ENCODE measurements around the gene CHRNB1. TPM values are rescaled to one million over a fixed set of nuclear protein-coding genes. Genes with fewer than 3 reads are reported as not detected.

Gene CHRNB1
- total and polyA plus RNA-seq, 10 donors: 7.3 to 12.9 (median 11.3) TPM

DNA sequence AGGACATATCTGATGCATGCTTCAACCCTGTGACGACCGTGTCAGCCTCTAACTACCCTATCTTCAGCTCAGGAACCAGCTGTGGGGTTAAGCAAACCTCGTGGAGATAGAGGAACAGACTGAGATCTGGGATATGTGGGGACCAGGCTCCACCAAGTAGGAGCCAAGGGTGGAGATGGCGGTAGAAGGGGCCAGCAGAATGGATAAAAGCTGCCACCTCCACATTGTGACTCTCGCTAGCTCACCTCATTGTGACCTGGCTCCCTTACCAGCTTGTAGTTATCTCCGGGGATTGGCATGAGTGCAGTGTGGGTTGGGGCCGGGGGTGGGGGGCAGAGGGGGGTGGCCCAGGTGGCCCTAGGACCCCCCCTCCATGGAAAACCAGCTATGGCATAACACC is 19.5 kb upstream of the CHRNB1 start, which contains the start of gene SPEM2:
TSS of gene SPEM2 (plus strand) at position 301 of the 400 bp plus-strand sequence. CDS start at position 374, 73 bp downstream.
- H3K9me3 ChIP-seq: no peaks in the 10 kb centered on the region
- no peaks in the 10 kb centered on the region for H3K4me1 ChIP-seq
- H3K4me3 ChIP-seq: no peak within 1 kb of the TSS
- no peak for TF ChIP-seq POLR2AphosphoS5 (IDR thresholded peaks at IDR 0.05)
- no peak for TF ChIP-seq POLR2A (IDR thresholded peaks at IDR 0.05)
- TF ChIP-seq, protein P1, sequence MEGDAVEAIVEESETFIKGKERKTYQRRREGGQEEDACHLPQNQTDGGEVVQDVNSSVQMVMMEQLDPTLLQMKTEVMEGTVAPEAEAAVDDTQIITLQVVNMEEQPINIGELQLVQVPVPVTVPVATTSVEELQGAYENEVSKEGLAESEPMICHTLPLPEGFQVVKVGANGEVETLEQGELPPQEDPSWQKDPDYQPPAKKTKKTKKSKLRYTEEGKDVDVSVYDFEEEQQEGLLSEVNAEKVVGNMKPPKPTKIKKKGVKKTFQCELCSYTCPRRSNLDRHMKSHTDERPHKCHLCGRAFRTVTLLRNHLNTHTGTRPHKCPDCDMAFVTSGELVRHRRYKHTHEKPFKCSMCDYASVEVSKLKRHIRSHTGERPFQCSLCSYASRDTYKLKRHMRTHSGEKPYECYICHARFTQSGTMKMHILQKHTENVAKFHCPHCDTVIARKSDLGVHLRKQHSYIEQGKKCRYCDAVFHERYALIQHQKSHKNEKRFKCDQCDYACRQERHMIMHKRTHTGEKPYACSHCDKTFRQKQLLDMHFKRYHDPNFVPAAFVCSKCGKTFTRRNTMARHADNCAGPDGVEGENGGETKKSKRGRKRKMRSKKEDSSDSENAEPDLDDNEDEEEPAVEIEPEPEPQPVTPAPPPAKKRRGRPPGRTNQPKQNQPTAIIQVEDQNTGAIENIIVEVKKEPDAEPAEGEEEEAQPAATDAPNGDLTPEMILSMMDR (IDR thresholded peaks at IDR 0.05 in 8 of 11, conservative IDR thresholded peaks at IDR 0.05 in 3 of 11): no peak
- no peak for DNase-seq
- no peaks in the 10 kb centered on the region for H3K27me3 ChIP-seq (replicated peaks in 1 of 7)
- intact Hi-C loops (cut with DNase I; ENCODE audit: low total_unique reads): no loop called here
- no peak within 1 kb of the TSS for H3K27ac ChIP-seq
- no peaks in the 10 kb centered on the region for H3K36me3 ChIP-seq
- WGBS, 5 donors: 72 to 84% (median 82%) methylated on average over 7 of the region's 7 CpGs

- TF ChIP-seq POLR2A (IDR thresholded peaks at IDR 0.05) (no peak), POLR2AphosphoS5 (IDR thresholded peaks at IDR 0.05) (no peak)
- TF ChIP-seq, protein P1 (IDR thresholded peaks at IDR 0.05 in 8 of 11, conservative IDR thresholded peaks at IDR 0.05 in 3 of 11): no peak
- WGBS, 5 donors: 81 to 96% (median 87%) methylated on average over 4 to 8 of the region's 8 CpGs
- Histone ChIP-seq H3K4me3 (no peak overlapping the region), H3K27ac (no peak overlapping the region), H3K36me3 (no peaks in the 10 kb centered on the region), H3K4me1 (no peaks in the 10 kb centered on the region), H3K27me3 (replicated peaks in 1 of 7) (no peaks in the 10 kb centered on the region), H3K9me3 (no peaks in the 10 kb centered on the region)
- DNase-seq: no peak
- intact Hi-C loops (cut with DNase I; ENCODE audit: low total_unique reads): no loop called here
Measured at GRCh38 chr17:7425756-7426155, 19.1 kb upstream of the CHRNB1 start.

DNA sequence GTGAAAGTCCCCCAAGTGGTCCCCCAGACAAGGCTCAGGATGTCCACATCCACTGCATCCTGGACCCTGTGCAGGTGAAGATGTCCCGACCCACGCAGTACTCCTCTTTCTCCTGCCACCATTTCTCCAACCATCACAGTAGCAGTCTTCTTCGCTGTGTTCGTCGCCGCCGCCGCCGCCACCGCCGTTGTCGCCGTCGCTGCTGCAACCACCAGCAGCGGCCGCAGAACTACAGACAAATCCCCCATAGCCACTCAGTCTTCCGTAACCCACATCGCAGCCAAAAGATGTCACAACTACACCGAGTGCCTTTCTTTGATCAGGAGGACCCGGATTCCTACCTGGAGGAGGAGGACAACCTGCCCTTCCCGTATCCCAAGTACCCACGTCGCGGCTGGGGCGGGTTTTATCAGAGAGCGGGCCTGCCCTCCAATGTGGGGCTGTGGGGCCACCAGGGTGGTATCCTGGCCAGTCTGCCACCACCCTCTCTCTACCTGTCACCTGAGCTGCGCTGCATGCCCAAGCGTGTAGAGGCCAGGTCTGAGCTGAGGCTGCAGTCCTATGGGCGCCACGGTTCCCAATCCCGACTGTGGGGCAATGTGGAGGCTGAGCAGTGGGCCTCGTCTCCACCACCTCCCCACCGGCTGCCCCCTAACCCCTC is 18.5 kb upstream of the CHRNB1 start:
- TF ChIP-seq POLR2AphosphoS5 (IDR thresholded peaks at IDR 0.05): no peak
- TF ChIP-seq POLR2A (IDR thresholded peaks at IDR 0.05): no peak
- TF ChIP-seq, protein P1 (IDR thresholded peaks at IDR 0.05 in 8 of 11, conservative IDR thresholded peaks at IDR 0.05 in 3 of 11): no peak
- 94 to 97% (median 95%) methylated on average over 32 to 33 of the region's 33 CpGs for WGBS, 5 donors
- Histone ChIP-seq H3K27me3 (replicated peaks in 1 of 7) (no peaks in the 10 kb centered on the region), H3K36me3 (no peaks in the 10 kb centered on the region), H3K27ac (no peak overlapping the region), H3K4me1 (no peaks in the 10 kb centered on the region), H3K9me3 (no peaks in the 10 kb centered on the region), H3K4me3 (no peak overlapping the region)
- intact Hi-C loops (cut with DNase I; ENCODE audit: low total_unique reads): no loop called here
- no peak for DNase-seq

GRCh38 chr17:7426896-7427489 is 17.9 kb upstream of the CHRNB1 start:
- no peaks in the 10 kb centered on the region for H3K4me1 ChIP-seq
- no peaks in the 10 kb centered on the region for H3K36me3 ChIP-seq
- DNase-seq: no peak
- WGBS, 5 donors: 90 to 95% (median 93%) methylated on average over 25 to 29 of the region's 29 CpGs
- H3K27ac ChIP-seq: no peak overlapping the region
- no peak for TF ChIP-seq POLR2A (IDR thresholded peaks at IDR 0.05)
- TF ChIP-seq, protein P1 (IDR thresholded peaks at IDR 0.05 in 8 of 11, conservative IDR thresholded peaks at IDR 0.05 in 3 of 11): no peak
- TF ChIP-seq POLR2AphosphoS5 (IDR thresholded peaks at IDR 0.05): no peak
- intact Hi-C loops (cut with DNase I; ENCODE audit: low total_unique reads): no loop called here
- H3K4me3 ChIP-seq: no peak overlapping the region
- H3K9me3 ChIP-seq: no peaks in the 10 kb centered on the region
- H3K27me3 ChIP-seq (replicated peaks in 1 of 7): no peaks in the 10 kb centered on the region

Data from spleen (tissue), 11 donors.